Activated CD8-positive, alpha-beta memory T cell treated with anti-CD3 and anti-CD28 coated beads, Interleukin-2, amount 50 U/mL, for 48 hours (primary cell): ENCODE results near the gene ZNF322.
"Not testable (repeated sequence)": the region's sequence is repeated elsewhere in the genome, so short reads cannot be mapped to it uniquely, and the experiment has no call there.

Experiments used
- DNase-seq: peaks from one replicate; pipeline ENCODE4 v3.0.0-alpha.2; 2020

Gene ZNF322, protein sequence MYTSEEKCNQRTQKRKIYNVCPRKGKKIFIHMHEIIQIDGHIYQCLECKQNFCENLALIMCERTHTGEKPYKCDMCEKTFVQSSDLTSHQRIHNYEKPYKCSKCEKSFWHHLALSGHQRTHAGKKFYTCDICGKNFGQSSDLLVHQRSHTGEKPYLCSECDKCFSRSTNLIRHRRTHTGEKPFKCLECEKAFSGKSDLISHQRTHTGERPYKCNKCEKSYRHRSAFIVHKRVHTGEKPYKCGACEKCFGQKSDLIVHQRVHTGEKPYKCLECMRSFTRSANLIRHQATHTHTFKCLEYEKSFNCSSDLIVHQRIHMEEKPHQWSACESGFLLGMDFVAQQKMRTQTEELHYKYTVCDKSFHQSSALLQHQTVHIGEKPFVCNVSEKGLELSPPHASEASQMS

DNA sequence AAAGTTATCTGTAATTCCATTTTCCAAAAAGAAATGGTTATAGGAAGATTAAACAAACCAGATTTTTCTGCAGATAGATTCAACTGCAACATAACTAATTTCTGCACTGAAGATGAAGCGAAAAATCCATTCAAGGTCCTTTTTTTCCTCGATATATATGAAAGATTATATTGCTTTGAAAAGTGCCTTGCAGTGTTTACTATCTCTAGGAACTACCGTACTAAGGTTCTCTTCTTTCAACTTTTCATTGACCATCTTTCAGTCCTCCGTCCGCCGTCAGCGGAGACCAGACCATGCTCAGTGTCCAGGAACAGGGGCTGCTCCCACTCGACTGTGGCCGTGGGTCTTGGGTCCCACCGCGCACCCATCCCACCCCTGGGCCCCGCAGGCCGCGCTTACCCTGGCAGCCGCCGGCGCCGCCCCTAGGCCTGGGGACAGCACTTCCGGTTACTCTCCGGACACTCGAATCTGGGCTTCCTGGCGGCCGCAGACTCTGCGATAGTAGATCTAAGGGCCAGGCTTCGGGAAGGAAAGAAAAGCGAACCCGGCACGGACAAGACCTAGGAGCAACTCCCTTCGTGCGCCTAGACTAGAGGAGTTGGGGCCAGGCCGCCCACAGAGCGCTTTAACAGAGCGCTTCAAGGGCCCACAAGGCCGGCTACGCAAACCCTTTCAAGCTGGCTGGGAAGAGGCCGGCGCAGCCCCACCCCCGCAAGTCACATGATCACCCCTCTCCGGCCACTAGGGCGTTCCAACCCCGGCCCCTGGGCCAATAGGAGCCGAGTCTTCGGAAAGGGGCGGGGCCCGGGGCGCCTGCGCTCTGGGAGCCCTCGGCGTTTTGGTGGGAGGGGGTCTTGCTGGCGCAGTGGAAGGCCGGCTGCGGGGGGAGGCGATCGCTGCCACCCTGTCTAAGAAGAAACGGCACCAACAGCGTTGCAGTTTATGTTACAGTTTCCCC is at the start of gene ZNF322:
TSS of gene ZNF322 (minus strand) at position 705 of the 958 bp plus-strand sequence. CDS start 21,193 bp downstream, outside the sequence.
- DNase-seq = peak; percentile 93

DNA sequence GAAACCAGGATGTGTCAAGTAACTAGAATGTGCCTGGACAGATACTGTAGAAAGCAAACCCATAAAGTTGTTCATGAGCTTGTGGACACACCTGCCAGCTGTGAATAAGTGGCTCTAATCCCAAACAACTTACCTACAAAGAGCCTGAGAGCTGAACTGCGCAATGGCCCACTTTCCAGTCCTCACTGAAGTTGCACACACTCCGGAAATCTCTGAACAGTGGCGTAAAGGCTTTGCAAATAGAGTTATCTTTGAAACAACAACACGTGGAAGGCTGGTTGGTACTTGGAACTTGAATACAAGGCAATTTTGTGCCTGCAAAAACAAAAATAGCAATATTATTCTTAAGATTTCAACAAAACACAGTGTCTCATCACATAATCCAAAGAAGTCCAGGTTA is 46.2 kb upstream of the ZNF322 start:
- not testable (repeated sequence) for DNase-seq

DNA sequence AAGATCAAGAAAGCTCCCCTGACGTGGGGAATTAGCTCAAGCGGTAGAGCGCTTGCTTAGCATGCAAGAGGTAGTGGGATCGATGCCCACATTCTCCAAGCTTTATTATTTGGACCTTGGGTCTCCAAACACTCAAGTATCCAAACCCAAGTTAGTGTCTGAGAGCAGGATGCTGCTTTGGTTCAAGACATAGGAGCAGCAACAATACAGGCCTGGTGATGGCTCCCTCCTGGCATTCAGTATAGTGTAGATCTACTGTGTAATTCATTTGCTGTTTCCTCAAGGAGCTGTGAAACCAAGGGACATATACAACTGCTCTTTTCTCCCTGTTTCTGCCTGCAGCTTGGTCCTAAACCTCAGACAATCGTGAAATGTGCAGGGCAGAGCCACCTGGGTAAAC is 45.8 kb upstream of the ZNF322 start:
- DNase-seq = not testable (repeated sequence)

DNA sequence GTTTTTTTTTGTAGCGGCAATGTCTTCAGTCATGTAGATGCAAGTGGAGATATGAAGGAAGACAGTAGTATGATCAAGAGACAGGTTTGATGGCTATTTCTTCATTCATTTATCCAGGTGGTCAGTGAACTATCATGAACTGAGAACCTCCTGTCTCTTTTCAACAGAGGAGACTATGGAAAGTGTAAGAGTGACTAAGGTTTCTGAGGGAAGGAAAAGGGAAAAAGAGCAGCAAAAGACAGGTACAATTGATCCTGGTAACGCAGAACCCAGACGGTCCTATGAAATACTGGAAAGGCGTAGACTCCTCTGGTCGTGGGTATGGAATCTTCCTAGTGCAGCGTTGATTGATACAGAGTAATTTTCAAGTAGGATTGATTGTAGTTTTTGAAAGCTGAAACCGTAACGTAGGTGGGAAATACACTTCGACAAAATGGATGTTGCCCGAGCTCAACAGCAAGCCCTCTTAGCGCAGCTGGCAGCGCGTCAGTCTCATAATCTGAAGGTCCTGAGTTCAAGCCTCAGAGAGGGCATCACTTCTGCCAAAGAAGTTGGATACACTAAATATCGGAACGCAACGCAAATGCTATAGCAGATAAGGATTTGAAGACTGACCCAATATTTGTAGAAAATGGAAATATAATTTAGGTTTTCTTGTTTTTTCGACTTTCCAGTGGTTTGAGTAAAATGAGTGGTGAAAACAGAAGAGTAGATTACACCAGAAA is 41.6 kb upstream of the ZNF322 start:
- DNase-seq = not testable (repeated sequence)

DNA sequence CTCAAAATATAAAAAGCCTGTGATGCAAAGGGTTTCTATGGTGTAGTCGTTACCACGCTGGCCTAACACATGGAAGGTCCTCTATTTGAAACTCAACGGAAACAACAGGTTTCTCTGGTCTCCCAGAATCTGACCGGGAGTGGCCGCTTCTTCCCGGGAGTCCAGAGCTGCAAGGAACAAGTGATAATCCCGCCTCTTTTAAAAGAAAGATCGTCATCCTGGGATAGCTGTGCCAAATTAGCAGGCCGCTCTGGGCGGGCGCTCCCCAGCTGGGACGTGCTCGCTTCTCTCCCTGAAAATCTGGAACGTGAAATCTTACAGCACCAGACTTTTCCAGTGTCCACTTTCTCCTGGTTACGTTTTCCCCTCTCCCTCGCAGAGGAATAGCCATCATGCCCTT is 38.0 kb upstream of the ZNF322 start:
- not testable (repeated sequence) for DNase-seq

DNA sequence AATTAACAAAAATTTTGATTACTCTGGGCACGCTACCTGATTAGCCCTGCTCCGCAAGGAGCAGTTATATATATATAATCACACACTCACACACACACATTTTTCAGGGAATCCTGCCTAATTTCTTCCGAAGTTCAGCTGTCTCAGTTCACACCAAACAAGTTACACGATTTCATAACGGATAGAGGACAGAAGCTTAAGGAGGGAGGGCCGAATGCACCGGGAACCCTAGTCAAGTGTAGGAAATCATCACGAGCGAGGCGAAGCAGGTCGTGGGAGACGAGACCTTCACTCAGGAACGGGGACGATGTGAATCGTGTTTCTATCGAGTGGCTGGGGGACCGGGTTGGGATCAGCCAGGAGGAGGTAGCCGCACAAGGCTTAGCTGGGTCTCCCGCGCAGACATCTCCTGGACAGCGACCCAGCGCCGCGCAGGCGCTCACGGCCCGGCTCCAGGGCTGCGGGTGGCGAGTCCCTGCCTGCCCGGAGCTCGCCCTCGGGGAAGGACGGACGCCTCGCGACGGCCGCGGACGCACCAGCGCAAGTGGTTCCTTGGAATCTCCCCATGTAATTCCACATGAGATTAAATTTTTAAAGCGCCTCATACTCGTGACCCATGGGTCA is 29.9 kb upstream of the ZNF322 start:
- DNase-seq = not testable (repeated sequence)

DNA sequence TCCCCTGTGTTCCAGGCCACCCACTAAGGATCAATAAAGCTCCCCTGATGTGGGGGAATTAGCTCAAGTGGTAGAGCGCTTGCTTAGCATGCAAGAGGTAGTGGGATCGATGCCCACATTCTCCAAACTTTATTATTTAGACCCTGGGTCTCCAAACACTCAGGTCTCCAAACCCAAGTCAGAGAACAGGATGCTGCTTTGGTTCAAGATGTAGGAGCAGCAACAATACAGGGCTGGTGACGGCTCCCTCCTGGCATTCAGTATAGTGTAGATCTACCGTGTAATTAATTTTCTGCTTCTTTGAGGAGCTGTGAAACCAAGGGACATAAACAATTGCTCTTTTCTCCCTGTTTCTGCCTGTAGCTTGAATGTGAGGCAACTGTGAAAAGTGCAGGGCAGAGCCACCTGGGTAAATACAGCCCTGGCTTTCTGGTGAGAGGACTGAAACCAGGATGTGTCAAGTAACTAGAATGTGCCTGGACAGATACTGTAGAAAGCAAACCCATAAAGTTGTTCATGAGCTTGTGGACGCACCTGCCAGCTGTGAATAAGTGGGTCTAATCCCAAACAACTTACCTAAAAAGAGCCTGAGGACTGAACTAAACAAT is 23.0 kb upstream of the ZNF322 start:
- not testable (repeated sequence) for DNase-seq

DNA sequence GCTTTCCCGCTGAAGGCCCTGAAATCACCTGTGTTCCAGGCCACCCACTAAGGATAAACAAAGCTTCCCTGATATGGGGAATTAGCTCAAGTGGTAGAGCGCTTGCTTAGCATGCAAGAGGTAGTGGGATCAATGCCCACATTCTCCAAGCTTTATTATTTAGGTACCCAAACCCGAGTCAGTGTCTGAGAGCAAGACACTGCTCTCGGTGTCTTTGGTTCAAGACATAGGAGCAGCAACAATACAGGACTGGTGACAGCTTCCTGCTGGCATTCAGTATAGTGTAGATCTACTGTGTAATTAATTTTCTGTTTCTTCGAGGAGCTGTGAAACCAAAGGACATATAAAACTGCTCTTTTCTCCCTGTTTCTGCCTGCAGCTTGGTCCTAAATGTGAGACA is 13.7 kb upstream of the ZNF322 start:
- not testable (repeated sequence) for DNase-seq

DNA sequence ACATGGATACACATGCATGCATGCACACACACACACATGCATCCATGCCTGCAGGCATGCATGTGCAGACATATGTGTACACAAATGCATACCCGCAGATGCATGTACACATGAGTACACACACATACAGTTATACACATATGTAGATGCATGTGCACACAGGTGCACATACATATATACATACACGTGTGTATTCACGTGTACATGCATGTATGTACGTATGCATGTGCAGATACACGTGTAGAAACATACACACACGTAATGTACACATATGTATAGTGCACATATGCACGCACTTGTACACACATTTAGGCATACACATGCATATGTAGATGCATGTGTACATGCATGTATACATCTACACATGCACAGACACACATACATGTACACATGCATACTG is 11.0 kb upstream of the ZNF322 start:
- not testable (repeated sequence) for DNase-seq

DNA sequence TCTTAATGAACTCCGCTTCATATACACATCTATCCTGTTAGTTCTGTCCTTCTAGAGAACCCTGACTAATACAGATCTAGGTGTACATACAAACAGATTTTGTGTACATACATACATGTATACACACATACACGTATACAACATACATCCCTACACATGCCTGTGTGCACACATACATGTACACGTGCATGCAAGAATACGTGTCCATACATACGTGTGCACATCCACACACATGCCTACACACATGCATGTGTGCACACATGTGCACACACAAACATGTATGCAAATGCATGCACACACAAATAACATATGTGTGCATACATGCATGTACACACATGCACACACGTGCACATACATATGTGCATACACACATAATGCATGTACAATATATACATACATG is 10.5 kb upstream of the ZNF322 start:
- not testable (repeated sequence) for DNase-seq

DNA sequence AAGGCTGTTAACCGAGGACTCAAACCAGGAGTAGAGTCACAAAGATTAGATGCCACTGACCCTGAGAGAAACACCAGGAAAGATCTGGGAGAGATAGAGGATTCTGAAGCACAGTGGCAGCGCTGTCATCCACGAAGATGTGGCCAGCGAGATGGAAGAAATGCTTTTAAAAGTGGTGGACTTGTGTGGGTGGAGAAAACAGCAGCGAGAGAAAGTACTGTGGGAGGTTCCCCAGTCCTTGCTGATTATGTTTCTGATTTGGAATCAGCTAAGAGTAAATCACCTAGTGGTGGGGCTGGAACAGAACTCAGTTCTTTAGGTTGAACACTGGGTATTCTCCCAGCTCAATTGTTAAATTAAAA is 435 bp upstream of the ZNF322 start:
- no peak for DNase-seq

DNA sequence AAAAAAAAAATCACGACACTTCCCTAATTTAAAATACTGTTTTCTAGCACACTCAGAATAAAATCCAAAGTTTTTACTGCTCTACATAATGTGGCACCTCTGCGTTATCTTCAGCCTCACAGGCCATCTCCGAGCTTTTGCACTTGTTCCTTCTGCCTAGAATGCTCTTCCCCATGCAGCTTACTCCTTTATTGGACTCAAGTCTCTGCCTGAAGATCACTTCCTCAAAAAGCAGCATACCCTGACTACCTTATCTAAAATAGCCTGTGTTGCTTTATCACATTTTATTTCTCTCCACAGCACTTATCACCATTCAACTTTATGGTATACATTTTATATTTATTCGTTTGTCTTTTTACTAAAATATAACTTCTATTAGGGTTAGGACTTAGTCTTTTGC is 2.3 kb downstream of the ZNF322 start:
- no peak for DNase-seq

DNA sequence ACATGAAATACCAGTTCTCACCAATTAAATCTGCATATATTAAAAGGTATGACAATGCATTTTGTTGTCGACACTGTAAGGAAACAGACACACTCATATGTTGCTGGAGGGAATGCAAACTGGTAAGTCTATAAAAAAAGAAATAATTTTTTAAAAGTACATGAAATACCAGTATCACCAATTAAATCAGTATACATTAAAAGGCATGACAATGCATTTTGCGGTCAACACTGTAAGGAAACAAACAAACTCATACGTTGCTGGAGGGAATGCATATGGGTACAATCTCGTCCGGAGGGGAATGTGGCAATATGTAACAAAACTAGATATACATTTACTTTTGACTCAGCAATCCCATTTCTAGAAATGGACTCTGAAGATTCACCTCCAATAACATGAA is 6.5 kb downstream of the ZNF322 start:
- DNase-seq = no peak

DNA sequence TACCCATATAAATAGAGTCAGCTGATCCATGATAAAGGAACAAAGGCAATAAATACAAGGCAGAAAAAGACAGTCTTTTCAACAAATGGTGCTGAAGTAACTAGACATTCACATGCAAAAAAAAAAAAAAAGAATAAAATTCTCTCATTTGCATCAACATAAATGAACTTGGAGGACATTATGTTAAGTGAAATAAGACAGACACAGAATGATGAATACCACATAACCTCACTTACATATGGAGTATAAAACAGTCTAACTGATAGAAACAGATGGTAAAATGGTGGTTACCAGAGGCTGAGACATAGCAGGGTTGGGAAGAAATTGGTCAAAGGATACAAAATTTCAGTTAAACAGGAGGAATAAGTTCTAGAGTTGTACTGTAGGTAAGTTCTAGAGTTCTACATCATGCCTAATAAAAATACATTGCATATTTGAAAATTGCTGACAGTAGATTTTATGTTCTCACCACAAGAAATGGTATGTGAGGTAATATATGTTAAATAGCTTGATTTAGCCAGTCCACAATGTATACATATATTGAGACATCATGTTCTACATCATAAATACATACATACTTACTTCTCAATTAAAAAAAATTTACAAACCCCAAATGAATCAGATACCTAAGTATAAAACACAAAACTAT is 8.3 kb downstream of the ZNF322 start:
- no peak for DNase-seq

DNA sequence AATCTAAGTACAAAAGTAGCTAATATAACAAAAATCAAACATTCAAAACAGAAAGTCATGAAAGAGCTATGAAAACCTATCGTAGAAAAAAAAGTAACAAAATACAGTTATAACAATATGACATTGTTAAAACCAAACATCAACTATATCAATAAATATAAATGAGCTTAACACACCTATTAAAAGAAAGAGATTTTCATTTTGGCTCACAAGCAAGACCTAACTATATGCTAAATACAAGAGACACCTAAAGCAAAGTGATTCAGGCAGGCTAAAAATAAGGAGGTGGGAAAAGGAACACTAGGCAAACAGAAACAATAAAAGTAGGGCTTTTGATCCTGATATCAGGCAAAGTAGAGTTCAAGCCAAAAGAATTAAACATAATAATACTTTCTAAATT is 13.5 kb downstream of the ZNF322 start:
- no peak for DNase-seq

DNA sequence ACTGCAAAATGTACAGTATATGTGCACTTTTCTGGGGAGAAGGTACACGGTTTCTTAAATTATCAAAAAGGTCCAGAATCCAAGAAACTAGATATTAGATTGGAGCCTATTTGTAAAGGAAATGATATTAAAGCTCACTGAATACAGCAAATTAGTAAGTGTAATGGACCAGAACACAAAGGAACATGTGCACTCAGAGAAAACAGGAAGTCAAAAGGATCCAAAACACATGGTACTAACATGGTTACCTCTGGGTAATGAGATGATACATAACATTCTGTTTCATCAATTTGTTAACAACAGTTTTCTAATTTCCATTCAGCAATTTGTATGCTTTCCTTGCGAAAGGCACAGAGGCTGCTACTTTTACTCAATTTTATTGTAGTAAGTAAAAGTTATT is 18.7 kb downstream of the ZNF322 start:
- DNase-seq = no peak

DNA sequence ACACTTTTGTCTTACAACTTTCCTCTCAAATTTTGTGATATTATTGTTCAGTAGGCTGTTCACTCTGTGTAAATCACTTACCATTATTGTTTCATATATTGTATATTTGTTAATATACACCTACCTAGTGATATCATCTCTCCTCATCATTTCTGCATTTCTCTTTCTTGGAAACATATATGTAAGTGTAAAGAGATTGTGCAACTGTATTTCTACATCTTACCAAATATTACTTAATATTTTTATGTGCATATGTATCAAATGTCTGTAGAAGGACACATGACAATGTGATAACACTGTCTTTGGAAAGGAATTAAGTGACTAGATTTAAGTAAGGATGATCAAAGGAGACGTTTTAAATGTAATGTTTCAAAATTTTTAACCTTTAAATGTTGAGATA is 30.2 kb downstream of the ZNF322 start:
- DNase-seq = no peak

DNA sequence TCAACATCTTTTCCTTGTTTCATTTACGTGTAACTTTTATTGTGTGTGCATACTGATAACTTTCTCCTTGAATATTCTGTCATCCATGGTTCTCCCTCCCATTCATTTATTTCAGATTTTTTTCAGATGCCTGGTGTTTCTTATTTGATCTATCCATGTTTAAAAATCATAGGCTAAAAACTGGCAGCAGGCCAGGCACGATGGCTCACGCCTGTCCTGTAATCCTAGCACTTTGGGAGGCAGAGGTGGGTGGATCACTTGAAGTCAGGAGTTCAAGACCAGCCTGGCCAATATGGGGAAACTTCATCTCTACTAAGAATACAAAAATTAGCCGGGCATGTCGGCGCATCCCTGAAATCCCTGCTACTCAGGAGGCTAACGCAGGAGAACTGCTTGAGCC is 31.7 kb downstream of the ZNF322 start:
- no peak for DNase-seq

DNA sequence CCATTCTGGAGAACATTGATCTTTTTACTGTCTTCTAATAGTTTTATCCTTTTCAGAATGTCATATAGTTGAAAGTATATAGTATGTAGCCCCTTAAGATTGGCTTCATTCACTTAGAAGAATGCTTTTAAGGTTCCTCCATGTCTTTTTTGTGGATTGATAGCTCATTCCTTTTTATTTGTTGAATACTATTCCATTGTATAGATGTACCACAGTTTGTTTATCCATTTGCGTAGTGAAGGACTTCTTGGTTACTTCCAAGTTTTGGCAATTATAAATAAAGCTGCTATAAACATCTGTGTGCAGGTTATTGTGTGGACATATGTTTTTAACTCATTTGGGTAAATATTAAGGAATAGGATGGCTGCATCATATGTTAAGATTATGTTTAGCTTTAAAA is 35.0 kb downstream of the ZNF322 start:
- DNase-seq = no peak

DNA sequence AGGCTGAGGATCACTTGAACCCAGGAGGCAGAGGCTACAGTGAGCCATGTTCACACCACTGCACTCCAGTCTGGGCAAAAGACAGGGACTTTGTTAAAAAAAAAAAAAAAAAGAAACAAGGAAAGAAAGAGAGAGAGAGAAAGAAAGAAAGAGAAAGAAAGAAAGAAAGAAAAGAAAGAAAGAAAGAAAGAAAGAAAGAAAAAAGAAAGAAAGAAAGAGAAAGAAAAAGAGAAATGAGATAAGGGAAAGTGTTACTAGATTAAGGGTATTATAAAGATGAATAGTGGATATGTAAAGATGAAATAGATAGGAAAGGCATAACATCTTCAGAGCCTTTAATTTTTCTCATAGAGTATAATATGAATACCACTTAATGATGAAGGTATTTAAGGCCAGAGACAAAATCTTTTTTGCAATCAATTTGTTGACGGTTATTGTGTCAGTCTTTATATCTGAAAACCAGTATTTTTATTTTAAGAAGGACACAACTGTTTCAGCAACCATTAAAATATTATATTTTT is 36.1 kb downstream of the ZNF322 start:
- DNase-seq = no peak
